H1 (cell line): ENCODE data around the gene HNRNPAB. TPM values are rescaled to one million over a fixed set of nuclear protein-coding genes. Genes with fewer than 3 reads are reported as not detected.
"Not testable (repeated sequence)": the region's sequence is repeated elsewhere in the genome, so short reads cannot be mapped to it uniquely, and the experiment has no call there.

Experiments used
- CTCF ChIA-PET: fragments of 300-600 bp; sonication (Branson Sonifier 250); formaldehyde crosslinking; loops from one replicate; lab custom pipeline; 2021; ENCODE audit not compliant: partially characterized antibody; lab: Charles Lee
- POLR2A ChIA-PET: fragments of 300-600 bp; sonication (Branson Sonifier 250); formaldehyde crosslinking; loops from one replicate; lab custom pipeline; 2021; ENCODE audit warnings: inconsistent platforms; ENCODE audit not compliant: partially characterized antibody; lab: Charles Lee
- DNase-seq, 2 experiments: peaks; one replicate each; pipeline versions ENCODE4 v3.0.0 to v3.0.0-alpha.2; 2010 to 2022; ENCODE audit warnings: low spot score in 2 of 2, low read depth in 1 of 2, mixed read lengths in 1 of 2
- FAIRE-seq: peaks from 2 replicates; lab custom pipeline; 2011; peaks lifted over from hg19 to GRCh38; lab: Jason Lieb, UNC
- H2AFZ ChIP-seq: 2 replicates; pipeline ENCODE4 v1.8.1; 2012; ENCODE audit warnings: low read length, inconsistent platforms
- H2AK5ac ChIP-seq: 2 replicates; pipeline ENCODE4 v1.6.1; 2013; ENCODE audit warnings: low read depth, low read length
- H2BK120ac ChIP-seq: replicated peaks from 2 replicates; pipeline ENCODE3; 2013; ENCODE audit warnings: low read depth, low read length, inconsistent platforms
- H2BK12ac ChIP-seq: 2 replicates; pipeline ENCODE4 v1.6.1; 2013; ENCODE audit warnings: low read depth, low read length
- H2BK15ac ChIP-seq: 2 replicates; pipeline ENCODE4 v1.6.1; 2013; ENCODE audit warnings: low read length
- H2BK20ac ChIP-seq: 2 replicates; pipeline ENCODE4 v1.6.1; 2013; ENCODE audit warnings: low read length
- H2BK5ac ChIP-seq: 2 replicates; pipeline ENCODE4 v1.6.1; 2013; ENCODE audit warnings: low read depth, low read length
- H3K14ac ChIP-seq: 2 replicates; pipeline ENCODE4 v1.6.1; 2013; ENCODE audit warnings: inconsistent platforms; ENCODE audit not compliant: insufficient read length
- H3K18ac ChIP-seq: 2 replicates; pipeline ENCODE4 v1.6.1; 2013; ENCODE audit warnings: low read length; ENCODE audit errors: extremely low read depth
- H3K23ac ChIP-seq: 2 replicates; pipeline ENCODE4 v1.6.1; 2013; ENCODE audit warnings: inconsistent platforms; ENCODE audit not compliant: insufficient read length
- H3K23me2 ChIP-seq: 2 replicates; pipeline ENCODE4 v1.6.1; 2013; ENCODE audit warnings: low read depth, low read length
- H3K27ac ChIP-seq: 2 replicates; pipeline ENCODE4 v1.6.1; 2011; ENCODE audit warnings: low read depth, low read length, inconsistent platforms
- H3K27me3 ChIP-seq, 4 experiments: replicated peaks in 1 of 4; 1 replicate in 1 of 4; 2 replicates in 3 of 4; pipeline versions ENCODE4 v1.6.1 to v1.8.1; 2011 to 2013; ENCODE audit warnings: low read length in 3 of 4, mild to moderate bottlenecking in 3 of 4, inconsistent platforms in 2 of 4, mixed read lengths in 2 of 4, moderate library complexity in 1 of 4; ENCODE audit not compliant: control insufficient read depth in 3 of 4, insufficient read depth in 3 of 4; ENCODE audit errors: extremely low read depth in 1 of 4
- H3K36me3 ChIP-seq, 4 experiments: 2 replicates each; pipeline versions ENCODE4 v1.6.1 to v1.8.1; 2011 to 2013; ENCODE audit warnings: mild to moderate bottlenecking in 4 of 4, low read length in 3 of 4, moderate library complexity in 2 of 4, control low read depth in 1 of 4, inconsistent platforms in 1 of 4; ENCODE audit not compliant: insufficient read depth in 4 of 4, control insufficient read depth in 2 of 4
- H3K4ac ChIP-seq: replicated peaks from 2 replicates; pipeline ENCODE3; 2013; ENCODE audit warnings: low read length, low read depth, mixed read lengths, inconsistent platforms; ENCODE audit not compliant: insufficient read length
- H3K4me1 ChIP-seq, 4 experiments: replicated peaks in 1 of 4; 1 replicate in 1 of 4; 2 replicates in 3 of 4; pipeline versions ENCODE4 v1.6.1 to v1.8.1; 2011 to 2013; ENCODE audit warnings: low read length in 3 of 4, inconsistent platforms in 2 of 4, mixed read lengths in 1 of 4; ENCODE audit not compliant: insufficient read depth in 4 of 4, control insufficient read depth in 3 of 4
- H3K4me2 ChIP-seq, 2 experiments: 2 replicates each; pipeline versions ENCODE4 v1.6.1 to v1.8.1; 2011 to 2013; ENCODE audit warnings: low read depth in 2 of 2, low read length in 2 of 2, control low read depth in 1 of 2, inconsistent platforms in 1 of 2, mild to moderate bottlenecking in 1 of 2; ENCODE audit not compliant: insufficient read depth in 1 of 2
- H3K4me3 ChIP-seq, 4 experiments: fragments of 200-600, 300-600 bp in 1 of 4; sonication (generic), shearing (Covaris generic), sonication (Bioruptor Twin) in 1 of 4; 2 replicates each; pipeline versions ENCODE4 v1.5.1 to v1.8.1; 2011 to 2016; ENCODE audit warnings: low read length in 4 of 4, low read depth in 3 of 4, control low read depth in 2 of 4, inconsistent platforms in 2 of 4, mild to moderate bottlenecking in 2 of 4, mixed read lengths in 1 of 4, moderate library complexity in 1 of 4; ENCODE audit not compliant: insufficient read depth in 2 of 4; ENCODE audit errors: extremely low read depth in 1 of 4
- H3K56ac ChIP-seq: replicated peaks from 2 replicates; pipeline ENCODE3; 2013; ENCODE audit warnings: low read depth, mild to moderate bottlenecking, mixed read lengths, low read length, inconsistent platforms; ENCODE audit not compliant: insufficient read length
- H3K79me1 ChIP-seq: 2 replicates; pipeline ENCODE4 v1.6.1; 2013; ENCODE audit warnings: low read depth, low read length, control low read depth
- H3K79me2 ChIP-seq, 2 experiments: 2 replicates each; pipeline versions ENCODE4 v1.6.1 to v1.8.1; 2012 to 2013; ENCODE audit warnings: low read length in 2 of 2, mild to moderate bottlenecking in 2 of 2, inconsistent platforms in 1 of 2; ENCODE audit not compliant: insufficient read depth in 2 of 2, control insufficient read depth in 1 of 2
- H3K9ac ChIP-seq, 4 experiments: replicated peaks in 1 of 4; 1 replicate in 1 of 4; 2 replicates in 3 of 4; pipeline versions ENCODE4 v1.6.1 to v1.8.1; 2011 to 2013; ENCODE audit warnings: low read depth in 3 of 4, low read length in 3 of 4, control low read depth in 2 of 4, mild to moderate bottlenecking in 2 of 4, moderate library complexity in 2 of 4, inconsistent platforms in 1 of 4; ENCODE audit errors: extremely low read depth in 1 of 4
- H3K9me3 ChIP-seq, 2 experiments: 2 replicates each; pipeline versions ENCODE4 v1.6.1 to v1.8.1; 2012 to 2013; ENCODE audit warnings: mild to moderate bottlenecking in 2 of 2, moderate library complexity in 2 of 2, control low read depth in 1 of 2, inconsistent platforms in 1 of 2, low read depth in 1 of 2, low read length in 1 of 2, mixed read lengths in 1 of 2; ENCODE audit not compliant: insufficient read depth in 2 of 2
- H4K20me1 ChIP-seq, 2 experiments: replicated peaks in 1 of 2; 2 replicates each; pipeline versions ENCODE3 to v1.8.1; 2011 to 2013; ENCODE audit warnings: inconsistent platforms in 2 of 2, low read length in 2 of 2, mild to moderate bottlenecking in 1 of 2; ENCODE audit not compliant: insufficient read depth in 2 of 2, control insufficient read depth in 1 of 2
- H4K5ac ChIP-seq: 2 replicates; pipeline ENCODE4 v1.6.1; 2013; ENCODE audit warnings: low read length, low read depth, mixed read lengths, inconsistent platforms; ENCODE audit not compliant: insufficient read length
- H4K8ac ChIP-seq: 2 replicates; pipeline ENCODE4 v1.8.0; 2013; ENCODE audit warnings: mild to moderate bottlenecking, moderate library complexity, low read length, inconsistent platforms; ENCODE audit not compliant: insufficient read depth; ENCODE audit errors: extremely low read depth
- H4K91ac ChIP-seq: replicated peaks from 2 replicates; pipeline ENCODE3; 2013; ENCODE audit warnings: low read length, mixed read lengths, inconsistent platforms; ENCODE audit not compliant: insufficient read length
- WGBS, 2 experiments: shearing (Covaris generic) in 1 of 2; methylation state at CpG; one replicate each; pipeline versions ENCODE4 v1.1.6 to v1.1.7; 2013 to 2015; ENCODE audit warnings: low lambda C conversion rate in 2 of 2, mixed read lengths in 2 of 2, inconsistent platforms in 1 of 2, low coverage in 1 of 2, missing lambda C conversion rate in 1 of 2; ENCODE audit not compliant: insufficient replicate concordance in 2 of 2, insufficient coverage in 1 of 2, insufficient read length in 1 of 2; ENCODE audit errors: extremely low coverage in 1 of 2, missing lambda C conversion rate in 1 of 2; 5-methylcytosine and 5-hydroxymethylcytosine counted together
- polyA plus RNA-seq, 7 experiments: library from polyadenylated mRNA; depleted of rRNA in 3 of 7; stranded (reverse) in 5 of 7; unstranded in 2 of 7; fragments of >200 nt in 5 of 7; fragments of 200-250 nt in 2 of 7; gene quantifications; 1 replicate in 5 of 7; 2 replicates in 1 of 7; 4 replicates in 1 of 7; pipeline versions ENCODE4 v1.2.1 to v1.2.3, GENCODE V29; 2011 to 2013; ENCODE audit warnings: missing spikeins in 2 of 7, mixed read lengths in 2 of 7
- total RNA-seq: library from RNA; stranded (reverse); fragmentation: NEBNext Ultra II Directional; extraction: Animal tissue kit (Norgen Biotek cat#: 25700); gene quantifications from 2 replicates; pipeline ENCODE4 v1.2.1, GENCODE V29; 2021

Gene HNRNPAB
- total and polyA plus RNA-seq, 2 of the 8 experiments (the other 6 are each of a cell fraction or from before 2014, with no cell fraction given): 373 to 563 TPM

DNA sequence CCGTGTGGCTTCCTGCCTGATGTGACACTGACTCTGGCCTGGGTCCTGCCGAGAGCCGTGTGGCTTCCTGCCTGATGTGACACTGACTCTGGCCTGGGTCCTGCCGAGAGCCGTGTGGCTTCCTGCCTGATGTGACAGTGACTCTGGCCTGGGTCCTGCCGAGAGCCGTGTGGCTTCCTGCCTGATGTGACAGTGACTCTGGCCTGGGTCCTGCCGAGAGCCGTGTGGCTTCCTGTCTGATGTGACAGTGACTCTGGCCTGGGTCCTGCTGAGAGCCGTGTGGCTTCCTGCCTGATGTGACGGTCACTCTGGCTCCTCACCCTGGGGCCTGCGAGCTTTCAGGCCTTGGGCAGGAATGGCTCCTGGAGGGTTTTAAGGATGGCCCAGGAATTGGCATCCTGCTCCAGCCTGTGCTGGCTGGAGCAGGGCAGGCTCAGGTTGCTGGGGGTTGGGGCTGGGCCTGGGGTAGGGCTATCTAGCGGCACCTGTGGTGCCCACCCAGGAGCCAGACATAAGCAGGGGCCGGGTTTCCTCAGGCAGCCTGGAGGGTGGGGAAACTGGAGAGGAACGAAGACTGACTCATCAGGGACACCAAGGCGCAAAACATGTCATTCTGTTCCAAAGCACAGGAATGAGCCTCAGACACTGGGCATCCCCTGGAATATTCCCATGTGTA lies 35.4 kb downstream of the HNRNPAB start:
- H3K27me3 ChIP-seq, H2BK20ac ChIP-seq, H2AFZ ChIP-seq, H4K8ac ChIP-seq, H3K36me3 ChIP-seq, H3K4me3 ChIP-seq, H3K9ac ChIP-seq, FAIRE-seq, H3K23me2 ChIP-seq, CTCF ChIA-PET, H3K23ac ChIP-seq, H2BK5ac ChIP-seq, H3K18ac ChIP-seq, H3K79me1 ChIP-seq, H3K56ac ChIP-seq, H3K79me2 ChIP-seq, H3K4me1 ChIP-seq, H4K91ac ChIP-seq, DNase-seq, H3K27ac ChIP-seq, H2BK15ac ChIP-seq, H4K20me1 ChIP-seq, H3K14ac ChIP-seq, H2BK120ac ChIP-seq, H3K4me2 ChIP-seq, H3K9me3 ChIP-seq, H2BK12ac ChIP-seq, H2AK5ac ChIP-seq, H4K5ac ChIP-seq, H3K4ac ChIP-seq: not testable (repeated sequence)
- WGBS, 2 experiments: 94% methylated on average over 11 of the region's 16 CpGs; no CpG with 5 or more reads in 1 of the 2 experiments
- POLR2A ChIA-PET: interaction anchor here (1.3 to 21.6 kb wide), 2 partner anchors 24 to 29 kb away, joined by 3 to 507 read pairs; partner anchors contain the start of gene HNRNPAB
